Measurements from ENCODE around the gene SLC11A1.

- TF ChIP-seq CTCF (IDR thresholded peaks at IDR 0.05), result no peak
- peak in 1 of 4 donors; percentile 45 for TF ChIP-seq POLR2A (IDR thresholded peaks at IDR 0.05)
Measured at GRCh38 chr2:218400167-218400929, 18.3 kb downstream of the SLC11A1 start.

Data from upper lobe of left lung (tissue), 4 donors.